K562 (cell line): Measurements from ENCODE around the gene SOCS3. TPM values are rescaled to one million over a fixed set of nuclear protein-coding genes. Genes with fewer than 3 reads are reported as not detected.

ENCODE experiments used
- ARID3B ChIP-seq: fragments of 250-450 bp; sonication (Bioruptor Pico); IDR thresholded peaks from 2 replicates; pipeline ENCODE4 v1.4.0; 2020; ENCODE audit warnings: borderline replicate concordance
- E2F4 ChIP-seq: sonication (generic); formaldehyde crosslinking; IDR thresholded peaks from 2 replicates; pipeline ENCODE4 v1.8.0; 2022; ENCODE audit warnings: mild to moderate bottlenecking, low read depth, missing genetic modification reagents
- E2F6 ChIP-seq, 2 experiments: IDR thresholded peaks; 2 replicates each; pipeline ENCODE4 v1.6.1; 2011; ENCODE audit warnings: borderline replicate concordance in 1 of 2, control low read depth in 1 of 2, low read depth in 1 of 2, low read length in 1 of 2, mild to moderate bottlenecking in 1 of 2, mixed read lengths in 1 of 2, moderate library complexity in 1 of 2; ENCODE audit not compliant: insufficient read depth in 1 of 2, insufficient read length in 1 of 2, poor library complexity in 1 of 2, severe bottlenecking in 1 of 2; ENCODE audit errors: extremely low read depth in 1 of 2
- ILF3 ChIP-seq: fragments of 450-650 bp; IDR thresholded peaks from 2 replicates; pipeline ENCODE4 v1.6.1; 2018; ENCODE audit warnings: antibody characterized with exemption, mild to moderate bottlenecking, moderate library complexity, borderline replicate concordance
- KAT8 ChIP-seq: fragments of 450-650 bp; IDR thresholded peaks from 2 replicates; pipeline ENCODE4 v1.6.1; 2016; ENCODE audit warnings: low read depth, mild to moderate bottlenecking
- MYBL2 ChIP-seq, 2 experiments: fragments of 450-650 bp in 1 of 2; sonication (generic) in 1 of 2; formaldehyde crosslinking in 1 of 2; IDR thresholded peaks; 2 replicates each; pipeline versions ENCODE4 v1.6.1 to v1.8.1; 2017 to 2022; ENCODE audit warnings: borderline replicate concordance in 1 of 2, inconsistent platforms in 1 of 2, low read depth in 1 of 2, mild to moderate bottlenecking in 1 of 2, missing genetic modification reagents in 1 of 2, moderate library complexity in 1 of 2
- SAFB2 ChIP-seq: fragments of 200-400 bp; formaldehyde crosslinking; IDR thresholded peaks from 2 replicates; pipeline ENCODE4 v1.6.1; 2018; ENCODE audit warnings: borderline replicate concordance, low read length, low read depth, moderate library complexity; ENCODE audit not compliant: severe bottlenecking
- SRF ChIP-seq, 2 experiments: fragments of 250-450, 450-650 bp in 1 of 2; sonication (Bioruptor Pico) in 1 of 2; sonication (generic) in 1 of 2; formaldehyde crosslinking; IDR thresholded peaks; 2 replicates each; pipeline versions ENCODE4 v1.5.0 to v1.5.1; 2020 to 2022; ENCODE audit warnings: mild to moderate bottlenecking in 1 of 2, missing genetic modification reagents in 1 of 2
- TBP ChIP-seq: optimal IDR thresholded peaks from 2 replicates; pipeline ENCODE3; 2011; ENCODE audit warnings: low read depth, low read length, improper control_type of control experiment
- THAP12 ChIP-seq: fragments of 250-450 bp; sonication (Bioruptor Pico); IDR thresholded peaks from 2 replicates; pipeline ENCODE4 v1.9.0; 2021; ENCODE audit warnings: mild to moderate bottlenecking, inconsistent platforms
- THAP7 ChIP-seq: fragments of 250-450 bp; sonication (Bioruptor Pico); IDR thresholded peaks from 2 replicates; pipeline ENCODE4 v1.5.0; 2021
- ZFPM2 ChIP-seq: fragments of 250-450 bp; sonication (Bioruptor Pico); IDR thresholded peaks from 2 replicates; pipeline ENCODE4 v1.5.1; 2022; ENCODE audit warnings: mild to moderate bottlenecking
- ZNF24 ChIP-seq: fragments of 450-650 bp; IDR thresholded peaks from 2 replicates; pipeline ENCODE4 v1.6.1; 2016
- ZNF282 ChIP-seq: sonication (generic); formaldehyde crosslinking; IDR thresholded peaks from 2 replicates; pipeline ENCODE4 v1.8.1; 2023; ENCODE audit warnings: missing genetic modification reagents
- ZNF398 ChIP-seq: fragments of 250-450 bp; sonication (Bioruptor Pico); IDR thresholded peaks from 2 replicates; pipeline ENCODE4 v1.8.0; 2021; ENCODE audit warnings: moderate library complexity, mild to moderate bottlenecking, inconsistent platforms
- ZNF696 ChIP-seq: fragments of 250-450 bp; sonication (Bioruptor Pico); conservative IDR thresholded peaks from 2 replicates; pipeline ENCODE4 v1.4.0; 2020; ENCODE audit warnings: mild to moderate bottlenecking, moderate library complexity
- ZNF77 ChIP-seq: fragments of 250-450 bp; sonication (Bioruptor Pico); IDR thresholded peaks from 2 replicates; pipeline ENCODE4 v1.5.0; 2020
- polyA plus RNA-seq, 8 experiments: library from polyadenylated mRNA; depleted of rRNA in 4 of 8; stranded (reverse) in 5 of 8; unstranded in 3 of 8; fragments of >200 nt; fragmentation: Nextera tagmentation in 2 of 8; fragmentation: Illumina TruSeq in 1 of 8; extraction: Ambion mirVana in 2 of 8; extraction: Trizol in 1 of 8; gene quantifications; 2 replicates each; pipeline versions ENCODE4 v1.2.1 to v1.2.3, GENCODE V29; 2011 to 2014; ENCODE audit warnings: inconsistent platforms in 1 of 8, missing spikeins in 1 of 8
- total RNA-seq, 7 experiments: library from RNA; depleted of rRNA in 6 of 7; stranded (reverse); fragments of >200 nt in 6 of 7; fragmentation: Illumina TruSeq in 2 of 7; extraction: Trizol in 2 of 7; gene quantifications; 2 replicates each; pipeline versions ENCODE4 v1.2.1 to v1.2.3, GENCODE V29; 2011 to 2021; ENCODE audit warnings: low replicate concordance in 1 of 7

Gene SOCS3
- total and polyA plus RNA-seq, 9 of the 15 experiments (the other 6 are each of a cell fraction or from before 2014, with no cell fraction given) = 0.56 to 38.9 (median 13.7) TPM

GRCh38 chr17:78359997-78360370 lies at the start of gene SOCS3 (continued):
- TF ChIP-seq ZFPM2 (no peak), THAP7 (CRISPR knock-in tag) (peak; percentile 59; the same call in 1 of the 2 replicates), ZNF696 (CRISPR knock-in tag) (no peak), E2F6 (IDR thresholded peaks at IDR 0.05; ENCODE audit: borderline replicate concordance in 1 of 2, extremely low read depth in 1 of 2, insufficient read depth in 1 of 2, insufficient read length in 1 of 2, low read depth in 1 of 2, low read length in 1 of 2, poor library complexity in 1 of 2, severe bottlenecking in 1 of 2) (peak; percentile 34 to 58), ZNF24 (0 out of 2 replicates have a peak, but pooled peaks have one; percentile 32), TBP (peak; percentile 98), E2F4 (CRISPR knock-in tag) (no peak), KAT8 (no peak), SRF (CRISPR knock-in tag; IDR thresholded peaks at IDR 0.05) (peak in 1 of 2 experiments; percentile 39; a peak in 1 of 4 replicates), SAFB2 (no peak), ZNF282 (CRISPR knock-in tag) (no peak), ILF3 (no peak; the same call in 1 of the 2 replicates), ARID3B (CRISPR knock-in tag) (no peak), ZNF77 (CRISPR knock-in tag) (no peak), ZNF398 (CRISPR knock-in tag) (no peak), MYBL2 (IDR thresholded peaks at IDR 0.05; ENCODE audit: low read depth) (no peak), MYBL2 (CRISPR knock-in tag; IDR thresholded peaks at IDR 0.05; ENCODE audit: borderline replicate concordance) (no peak), THAP12 (CRISPR knock-in tag) (peak; percentile 85; the same call in 1 of the 2 replicates)
